Right ventricle myocardium inferior (tissue), 1 donor: ENCODE data around the gene ROGDI. TPM values are rescaled to one million over a fixed set of nuclear protein-coding genes. Genes with fewer than 3 reads are reported as not detected.

ENCODE experiments used
- ATAC-seq: fragments of 200-7000 bp; cut with Tn5 transposase; one replicate; pipeline ENCODE4 v1.9.1; 2020; ENCODE audit warnings: mild to moderate bottlenecking, moderate library complexity
- DNase-seq: peaks from one replicate; pipeline ENCODE4 v3.0.0; 2021; ENCODE audit errors: missing footprints
- intact Hi-C: fragments of 100-400 bp; cut with DNase I; formaldehyde crosslinking; loops from one replicate; pipeline ENCODE4 v1.11.0; 2022
- total RNA-seq: library from RNA; stranded (reverse); fragmentation: NEBNext Ultra II Directional; extraction: Animal tissue kit (Norgen Biotek cat#: 25700); gene quantifications from one replicate; pipeline ENCODE4 v1.2.1, GENCODE V29; 2021
- donor health status: DM: no; HTN: yes; CAD: no; lungs with severe emphysema.

Gene ROGDI
- total RNA-seq, 1 donor from 2014 or later, result 102 TPM

DNA sequence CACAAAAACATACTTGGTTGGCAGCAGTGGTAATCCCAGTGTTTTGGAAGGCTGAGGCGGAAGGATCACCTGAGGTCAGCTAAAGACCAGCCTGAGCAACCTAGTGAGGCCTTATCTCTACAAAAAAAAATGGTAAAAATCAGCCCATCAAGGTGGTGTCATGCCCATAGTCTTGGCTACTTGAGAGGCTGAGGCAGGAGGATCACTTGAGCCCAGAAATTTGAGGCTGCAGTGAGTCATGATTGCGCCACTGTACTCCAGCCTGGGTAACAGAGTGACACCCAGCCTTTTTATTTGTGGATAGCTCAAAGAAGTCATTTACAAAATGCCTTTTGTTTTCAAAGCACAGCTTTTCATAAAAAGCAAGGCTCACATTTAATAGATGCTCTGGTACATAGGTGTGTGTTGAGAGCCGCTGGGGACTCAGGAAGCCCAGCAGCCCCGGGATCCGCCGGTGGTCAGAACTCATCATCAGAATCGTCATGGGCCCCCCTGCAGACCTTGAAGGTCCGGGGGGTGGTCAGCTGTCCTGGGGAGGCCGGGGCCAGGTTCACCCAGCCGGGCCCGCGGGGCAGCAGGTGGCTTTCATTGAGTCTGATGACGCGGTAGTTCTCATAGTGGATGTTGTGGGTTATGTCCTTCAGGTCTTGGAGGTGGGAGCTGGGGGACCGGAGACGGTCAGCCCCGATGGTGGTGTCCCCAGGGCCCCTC lies 24.9 kb downstream of the ROGDI start:
- no peak for DNase-seq
- no peak for ATAC-seq

DNA sequence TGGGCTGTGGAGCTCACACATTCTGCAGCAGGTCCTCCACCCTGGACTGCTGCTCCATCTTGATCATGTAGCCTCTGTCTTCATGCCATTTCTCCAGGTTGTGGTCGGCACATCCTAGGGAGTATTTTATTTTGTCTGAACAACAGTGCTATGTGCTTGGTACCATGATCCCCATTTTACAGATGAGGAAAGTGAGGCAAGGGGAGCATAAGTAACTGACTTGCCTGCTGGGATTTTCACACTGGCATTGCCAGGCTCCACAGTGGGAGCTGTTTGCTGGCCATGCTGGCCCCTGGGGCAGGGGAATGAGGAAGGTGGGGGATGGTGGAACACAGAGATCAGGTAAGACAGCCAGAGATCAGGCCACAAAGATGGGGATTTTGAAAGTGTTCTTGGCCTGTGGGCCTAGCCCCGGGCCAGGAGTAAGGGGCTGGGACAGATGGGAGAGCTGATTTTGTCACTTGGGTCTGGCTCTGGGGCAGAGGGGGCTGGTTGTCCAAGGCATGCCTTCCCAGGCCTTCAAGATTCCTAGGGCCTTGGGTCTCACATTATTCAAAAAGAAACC lies 26.2 kb downstream of the ROGDI start:
- DNase-seq (no peak), ATAC-seq (no peak)
- intact Hi-C loops, result no loop called here

More for the DNA sequence above, 24.9 kb downstream of the ROGDI start:
- intact Hi-C loops, result no loop called here

DNA sequence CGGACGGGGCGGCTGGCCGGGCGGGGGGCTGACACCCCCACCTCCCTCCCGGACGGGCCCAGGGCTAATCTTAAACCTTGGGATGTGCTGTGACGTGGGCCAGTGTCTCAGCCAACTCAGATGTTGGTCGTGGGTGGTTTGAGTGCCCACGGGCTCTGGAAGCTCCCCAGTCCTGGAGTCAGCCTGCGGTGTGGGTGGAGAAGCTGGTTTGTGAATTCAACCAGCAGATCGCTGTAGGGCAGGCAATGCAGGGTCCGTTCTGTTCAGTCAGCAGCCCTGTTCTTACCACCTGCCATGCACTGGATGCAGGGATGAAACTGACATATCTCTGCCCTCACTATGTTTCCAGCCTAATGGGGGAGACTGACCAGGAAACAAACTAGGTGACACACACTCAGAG lies 27.4 kb downstream of the ROGDI start:
- DNase-seq, result no peak
- intact Hi-C loops, result no loop called here

DNA sequence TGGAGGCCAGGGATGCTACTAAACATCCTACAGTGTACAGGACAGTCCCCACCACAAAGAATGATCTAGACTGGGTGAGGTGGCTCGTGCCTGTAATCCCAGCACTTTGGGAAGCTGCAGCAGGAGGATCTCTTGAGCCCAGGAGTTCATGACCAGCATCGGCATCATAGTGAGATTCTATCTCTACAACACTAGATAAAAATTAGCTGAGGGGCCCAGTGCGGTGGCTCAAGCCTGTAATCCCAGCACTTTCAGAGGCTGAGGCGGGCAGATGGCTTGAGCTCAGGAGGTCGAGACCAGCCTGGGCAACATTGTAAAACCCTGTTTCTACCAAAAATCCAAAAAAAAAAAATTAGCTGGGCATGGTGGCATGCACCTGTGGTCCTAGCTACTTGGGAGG lies 30.1 kb downstream of the ROGDI start:
- intact Hi-C loops, result no loop called here
- ATAC-seq, result no peak
- no peak for DNase-seq

More for the DNA sequence above, 27.4 kb downstream of the ROGDI start:
- ATAC-seq, result no peak

DNA sequence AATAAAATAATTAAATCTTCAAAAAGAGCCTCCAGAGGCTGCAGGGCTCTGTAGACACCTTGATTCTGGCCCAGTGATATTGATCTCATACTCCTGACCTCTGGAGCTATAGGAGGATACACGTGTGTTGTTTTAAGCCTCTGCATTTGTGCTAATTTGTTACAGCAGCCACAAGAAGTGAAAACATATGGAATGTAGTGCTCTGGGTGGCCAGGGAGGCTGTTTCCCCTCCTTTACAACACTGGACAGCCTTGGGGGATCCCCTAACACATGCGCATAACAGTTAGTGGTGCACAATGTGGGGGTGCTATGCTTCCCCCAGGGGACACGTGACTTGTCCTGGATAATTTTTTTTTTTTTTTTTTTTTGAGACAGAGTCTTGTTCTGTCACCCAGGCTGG lies 30.8 kb downstream of the ROGDI start:
- DNase-seq, result no peak
- intact Hi-C loops, result no loop called here
- ATAC-seq, result no peak

DNA sequence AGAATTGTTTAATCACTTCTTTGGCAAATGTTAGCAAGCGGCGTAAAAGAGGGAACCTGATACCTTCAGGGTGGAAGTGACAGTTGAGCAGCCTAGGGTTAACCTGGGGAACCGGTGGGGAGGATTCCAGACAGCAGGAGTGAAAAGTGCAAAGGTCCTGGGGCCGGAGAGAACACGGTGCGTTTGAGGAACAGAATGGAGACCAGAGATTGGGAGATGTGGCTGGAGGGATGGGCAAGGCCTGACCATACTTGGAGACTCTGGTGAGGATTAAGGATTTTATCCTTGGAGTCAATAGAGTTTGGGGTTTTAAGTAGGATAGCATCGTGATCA lies 33.2 kb downstream of the ROGDI start:
- DNase-seq, result no peak
- ATAC-seq, result no peak
- intact Hi-C loops, result no loop called here

DNA sequence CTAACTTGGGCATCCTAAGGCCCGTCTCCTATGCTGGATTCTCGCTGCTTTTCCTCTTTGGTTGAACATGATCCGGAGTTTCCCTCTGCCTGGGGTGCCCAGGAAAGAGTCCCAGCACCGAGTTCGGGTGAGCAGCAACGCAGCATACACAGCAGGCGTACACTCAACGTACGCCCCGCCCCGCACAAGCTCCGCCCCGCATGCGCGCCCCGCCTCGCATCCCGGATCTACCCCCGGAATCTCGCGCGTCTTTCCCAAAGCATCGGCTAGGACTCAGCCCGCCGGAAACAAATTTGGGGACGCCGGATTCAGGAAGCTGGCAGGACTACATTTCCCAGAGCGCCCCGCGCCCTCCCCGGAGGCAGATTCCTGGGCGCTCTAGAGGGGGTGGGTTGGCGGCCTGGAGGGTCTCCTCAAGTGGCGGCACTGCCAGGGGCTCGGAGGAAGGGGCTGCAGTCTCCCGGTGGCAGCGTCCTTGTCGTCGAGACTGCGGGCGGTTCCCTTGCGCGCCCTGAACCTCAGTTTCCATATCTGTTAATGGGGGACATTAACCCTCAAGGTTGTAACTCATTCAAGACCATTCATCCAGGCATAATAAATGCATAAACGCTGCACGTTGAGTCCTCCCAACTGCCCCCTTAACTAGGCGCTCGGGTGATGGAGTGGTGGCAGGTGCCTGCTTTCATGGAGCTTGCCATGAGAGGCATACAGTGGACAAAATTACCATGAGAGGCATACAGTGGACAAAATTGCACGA lies 33.7 kb downstream of the ROGDI start:
- DNase-seq, result peak; percentile 98
- intact Hi-C loops, result no loop called here

DNA sequence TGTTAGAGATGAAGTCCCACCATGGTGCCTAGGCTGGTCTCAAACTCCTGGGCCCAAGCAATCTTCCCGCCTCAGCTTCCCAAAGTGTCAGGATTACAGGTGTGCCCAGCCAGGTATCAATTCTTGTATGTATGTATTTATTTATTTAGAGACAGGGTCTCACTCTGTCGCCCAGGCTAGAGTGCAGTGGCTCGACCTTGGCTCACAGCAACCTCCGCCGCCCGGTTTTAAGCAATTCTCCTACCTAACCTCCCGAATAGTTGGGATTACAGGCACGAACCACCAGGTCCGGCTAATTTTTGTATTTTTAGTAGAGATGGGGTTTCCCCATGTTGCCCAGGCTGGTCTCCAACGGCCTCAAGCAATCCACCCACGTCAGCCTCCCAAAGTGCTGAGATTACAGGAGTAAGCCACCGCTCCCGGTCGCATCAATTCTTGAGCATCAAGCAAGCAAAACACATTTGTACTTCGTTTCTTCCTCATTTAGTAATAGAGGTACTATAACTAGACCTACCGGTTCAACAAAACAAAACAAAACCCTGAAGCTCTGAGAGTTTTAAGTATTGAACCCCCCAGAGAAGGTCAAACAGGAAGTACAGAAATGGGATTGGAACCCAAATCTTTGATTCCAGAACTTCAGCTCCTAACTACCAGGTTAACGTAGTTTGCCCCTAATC lies 34.4 kb downstream of the ROGDI start:
- intact Hi-C loops, result no loop called here
- DNase-seq, result peak; percentile 18
- no peak for ATAC-seq

More for the DNA sequence above, 33.7 kb downstream of the ROGDI start:
- ATAC-seq, result peak; percentile 94

DNA sequence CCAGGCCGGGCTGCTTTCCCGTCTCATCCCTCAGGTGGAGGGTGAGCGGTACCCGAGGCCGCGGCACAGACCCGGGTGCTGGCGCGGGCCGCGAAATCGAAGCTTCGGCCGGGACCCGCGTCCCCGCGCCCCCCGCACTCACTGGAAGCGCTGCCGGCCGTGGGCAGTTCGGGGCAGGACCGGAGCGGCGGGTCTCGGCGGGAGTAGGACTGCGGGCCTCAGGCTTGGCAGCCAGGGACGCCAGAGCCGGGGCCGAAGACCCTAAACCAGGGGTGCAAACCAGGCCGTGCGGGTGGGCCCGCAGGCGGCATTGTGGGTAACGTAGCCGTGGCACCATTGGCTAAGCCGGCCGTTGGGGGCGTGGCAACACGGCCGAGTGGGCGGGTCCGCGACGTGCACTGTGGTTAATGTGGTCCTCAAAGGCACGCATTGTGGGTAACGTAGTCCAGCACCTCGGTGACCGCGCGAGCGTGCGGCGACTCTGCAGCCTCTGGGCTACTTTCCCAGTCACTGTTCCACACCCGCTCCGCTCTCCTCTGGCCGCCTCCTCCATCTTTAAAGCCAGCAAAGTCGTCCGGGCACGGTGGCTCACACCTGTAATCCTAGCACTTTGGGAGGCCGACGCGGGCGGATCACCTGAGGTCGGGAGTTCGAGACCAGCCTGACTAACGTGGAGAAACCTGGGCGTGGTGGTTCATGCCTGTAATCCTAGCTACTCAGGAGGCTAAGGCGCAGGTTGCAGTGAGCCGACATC lies 35.4 kb downstream of the ROGDI start, which contains the start of gene ZNF500:
Gene ZNF500 (minus strand): TSS at position 288 of the 754 bp plus-strand sequence. CDS start 1,184 bp downstream, outside the sequence.
- DNase-seq (peak; percentile 99), ATAC-seq (peak; percentile 95)
- intact Hi-C loops, result no loop called here

DNA sequence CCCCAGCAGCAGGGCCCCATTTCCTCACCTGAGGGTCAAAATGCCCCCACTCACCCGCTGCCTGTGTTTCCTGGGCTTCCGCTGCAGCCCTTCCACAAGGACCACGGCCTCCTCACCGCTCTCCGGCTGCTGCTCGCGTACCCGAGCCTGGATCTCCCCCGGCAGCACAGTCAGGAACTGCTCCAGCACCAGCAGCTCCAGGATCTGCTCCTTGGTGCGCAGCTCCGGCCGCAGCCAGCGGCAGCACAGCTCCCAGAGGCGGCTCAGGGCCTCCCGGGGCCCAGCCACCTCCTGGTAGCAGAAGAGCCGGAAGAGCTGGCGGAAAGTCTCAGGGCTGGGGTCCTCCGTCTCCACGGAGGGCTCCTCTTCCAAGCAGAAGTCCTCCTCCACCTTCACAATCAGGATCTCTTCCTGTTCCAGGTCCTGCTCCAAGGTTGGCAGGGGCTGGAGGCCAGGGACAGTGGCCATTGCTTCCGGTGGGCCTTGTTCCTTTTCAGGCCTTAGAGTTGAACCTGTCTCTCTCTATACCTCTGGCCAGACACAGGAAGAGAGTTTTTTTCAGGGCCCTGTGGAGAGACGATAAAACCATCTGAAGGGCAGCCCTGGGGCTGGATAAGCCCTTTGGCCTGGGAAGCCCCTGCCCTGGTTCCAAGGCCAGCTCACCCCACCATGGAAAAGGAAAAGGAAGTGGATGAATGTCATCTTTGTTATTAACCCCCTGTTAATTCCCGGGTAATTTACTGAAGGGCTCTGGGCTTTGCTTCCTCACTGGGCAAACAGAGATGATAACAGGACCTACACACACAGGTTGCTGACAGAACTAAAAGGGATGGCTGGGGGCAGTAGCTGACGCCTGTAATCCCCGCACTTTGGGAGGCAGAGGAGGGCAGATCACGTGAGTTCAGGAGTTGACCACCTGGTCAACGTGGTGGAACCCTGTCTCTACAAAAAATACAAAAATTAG lies 36.6 kb downstream of the ROGDI start:
- intact Hi-C loops, result no loop called here
- ATAC-seq (no peak), DNase-seq (peak; percentile 37)

DNA sequence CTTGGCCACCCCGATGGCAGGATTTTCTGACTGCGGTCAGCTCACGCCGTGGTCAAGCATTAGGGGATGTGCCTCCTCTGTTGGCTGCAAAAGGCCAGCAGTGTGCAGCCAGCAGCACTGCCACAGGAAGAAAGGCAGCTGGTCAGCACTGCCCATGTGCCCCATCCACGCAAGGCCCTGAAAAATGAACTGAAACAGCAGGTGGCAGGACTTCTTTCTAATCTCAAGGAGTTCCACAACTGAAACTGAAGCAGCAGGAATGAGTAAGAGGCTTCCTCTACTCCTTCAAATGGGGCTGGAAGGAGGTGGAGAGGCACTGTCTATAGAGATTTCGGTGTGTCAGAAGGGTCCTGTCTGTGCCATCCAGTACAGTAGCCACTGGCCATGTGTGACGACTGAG lies 38.6 kb downstream of the ROGDI start:
- ATAC-seq (no peak), DNase-seq (peak; percentile 34)
- intact Hi-C loops, result no loop called here

DNA sequence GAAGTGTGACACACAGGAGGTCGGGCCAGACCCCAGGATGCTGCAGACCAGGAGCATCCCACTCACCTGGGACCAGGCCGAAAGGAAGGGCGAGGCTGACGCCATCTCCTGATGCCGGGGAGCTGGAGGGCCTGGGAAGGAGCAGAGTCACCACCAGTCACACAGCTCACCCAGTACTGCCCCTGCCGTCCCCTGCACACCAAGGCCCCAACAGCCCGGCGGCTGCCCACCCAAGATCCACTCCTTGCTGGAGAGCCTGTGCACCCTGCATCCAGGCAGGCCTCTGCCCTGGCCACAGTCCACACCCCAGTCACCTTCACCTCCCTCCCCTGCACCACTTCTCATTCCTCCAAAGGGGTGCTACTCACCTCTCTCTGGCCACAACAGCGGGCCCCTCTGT lies 40.2 kb downstream of the ROGDI start:
- no peak for ATAC-seq
- intact Hi-C loops, result no loop called here
- no peak for DNase-seq

DNA sequence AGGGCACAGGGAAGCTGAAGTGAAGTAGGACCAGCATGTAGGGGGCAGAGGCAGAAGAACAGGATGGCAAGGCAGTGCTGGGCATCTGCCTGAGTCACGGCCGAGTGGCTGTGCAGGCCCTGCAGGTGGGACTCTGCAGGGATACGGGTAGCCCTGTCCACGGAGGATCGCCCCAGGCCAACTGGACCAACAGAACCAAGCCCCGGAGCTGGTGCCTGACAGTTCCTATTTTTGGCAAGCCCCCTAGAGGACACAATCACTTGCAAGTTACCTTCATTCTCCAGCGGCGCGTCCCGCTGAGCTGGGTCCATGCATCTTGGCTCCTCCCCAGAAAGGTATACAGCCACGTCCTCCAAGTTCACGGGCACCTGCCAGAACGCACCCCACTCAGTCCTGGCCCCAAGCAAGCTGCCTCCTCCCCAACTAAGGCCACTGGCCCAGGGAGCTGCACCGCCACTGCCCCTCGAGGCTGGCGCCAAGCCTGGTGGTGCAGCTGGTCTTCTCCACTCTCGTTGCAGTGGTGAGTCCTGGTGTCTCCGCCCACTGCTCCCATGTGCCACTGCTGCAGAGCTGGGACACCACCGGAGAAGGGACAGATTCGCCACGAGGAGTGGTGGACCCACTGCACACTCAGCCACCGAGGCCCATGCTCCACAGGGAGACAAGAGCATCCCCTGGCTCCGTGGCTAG lies 42.1 kb downstream of the ROGDI start:
- no peak for DNase-seq
- intact Hi-C loops, result no loop called here
- no peak for ATAC-seq

DNA sequence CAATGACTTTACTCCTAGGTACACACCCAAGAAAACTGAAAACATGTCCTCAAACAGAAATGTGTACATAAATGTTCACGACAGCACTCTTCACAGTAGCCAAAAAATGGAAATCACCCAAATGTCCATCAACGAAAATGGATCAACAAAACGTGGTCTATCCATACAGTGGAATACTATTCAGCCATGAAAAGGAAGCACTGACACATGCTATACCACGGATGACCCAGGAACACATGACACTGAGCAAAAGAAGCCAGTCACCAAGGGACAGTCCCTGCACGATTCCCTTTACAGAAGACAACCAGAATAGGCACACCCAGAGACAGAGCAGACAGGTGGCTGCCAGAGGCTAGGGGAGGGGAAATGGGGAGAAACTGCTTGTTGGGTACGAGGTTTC lies 46.7 kb downstream of the ROGDI start:
- no peak for ATAC-seq
- intact Hi-C loops, result no loop called here
- DNase-seq, result no peak

DNA sequence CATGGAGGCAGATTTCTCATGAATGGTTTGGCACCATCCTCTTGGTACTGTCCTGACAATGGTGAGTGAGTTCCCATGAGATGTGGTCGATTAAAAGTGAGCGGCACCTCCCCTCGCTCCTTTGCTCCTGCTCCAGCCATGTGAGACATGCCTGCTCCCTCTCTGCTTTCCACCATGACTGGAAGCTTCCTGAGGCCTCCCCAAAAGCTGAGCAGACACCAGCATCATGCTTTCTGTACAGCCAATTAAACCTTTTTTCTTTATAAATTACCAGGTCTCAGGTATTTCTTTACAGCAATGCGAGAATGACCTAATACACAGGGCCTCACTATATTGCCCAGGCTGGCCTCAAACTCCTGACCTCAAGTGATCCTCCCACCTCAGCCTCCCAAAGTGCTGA lies 47.6 kb downstream of the ROGDI start:
- ATAC-seq (no peak), DNase-seq (no peak)
- intact Hi-C loops, result no loop called here

DNA sequence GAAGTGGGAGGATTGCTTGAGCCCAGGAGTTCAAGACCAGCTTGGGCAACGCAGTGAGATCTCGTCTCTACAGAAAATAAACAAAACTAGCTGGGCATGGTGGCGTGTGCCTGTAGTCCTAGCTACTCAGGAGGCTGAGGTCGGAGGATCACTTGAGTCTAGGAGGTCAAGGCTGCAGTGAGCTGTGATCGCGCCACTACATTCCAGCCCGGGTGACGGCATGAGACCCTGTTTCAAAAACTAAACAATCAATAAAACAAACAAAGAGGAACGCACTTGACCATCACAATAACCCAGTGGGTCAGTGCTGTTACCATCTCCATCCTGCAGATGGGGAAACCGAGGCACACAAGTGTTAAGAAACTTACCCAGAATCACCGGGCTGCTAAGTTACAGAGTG lies 49.2 kb downstream of the ROGDI start:
- intact Hi-C loops, result no loop called here
- DNase-seq (no peak), ATAC-seq (no peak)

DNA sequence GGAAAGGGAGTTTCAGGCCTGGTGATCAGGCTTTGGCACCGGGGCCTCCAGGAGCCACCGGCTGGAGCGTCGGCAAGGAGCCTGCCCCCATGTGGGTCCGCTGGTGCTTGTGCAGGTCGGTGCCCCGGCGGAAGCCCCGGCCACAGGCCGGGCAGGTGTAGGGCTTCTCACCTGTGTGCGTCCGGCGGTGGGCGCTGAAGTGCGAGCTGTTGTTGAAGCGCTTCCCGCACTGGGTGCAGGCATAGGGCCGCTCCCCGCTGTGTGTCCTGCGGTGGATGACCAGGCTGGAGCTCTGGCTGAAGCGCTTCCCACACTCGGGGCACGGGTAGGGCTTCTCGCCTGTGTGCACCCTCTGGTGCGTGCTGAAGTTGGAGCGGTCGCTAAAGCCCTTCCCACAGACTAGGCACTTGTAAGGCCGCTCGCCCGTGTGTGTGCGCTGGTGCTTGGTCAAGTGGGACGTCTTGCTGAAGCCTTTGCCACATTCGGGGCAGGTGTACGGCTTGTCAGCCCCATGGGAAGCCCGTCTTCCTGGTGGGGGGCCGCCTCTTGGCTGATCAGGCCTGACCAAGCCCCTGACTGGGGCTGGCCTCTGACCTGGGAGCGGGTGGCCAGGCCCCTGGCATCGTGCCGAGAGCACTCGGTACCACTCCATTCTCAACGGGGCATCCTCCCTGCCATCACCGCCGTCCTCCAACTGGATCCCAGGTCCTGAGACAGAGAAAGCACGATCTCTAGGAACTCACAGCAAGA lies 49.9 kb downstream of the ROGDI start:
- intact Hi-C loops, result no loop called here
- ATAC-seq (no peak), DNase-seq (no peak)
